IMR-90 (cell line): ENCODE results near the gene TTK. TPM values are rescaled to one million over a fixed set of nuclear protein-coding genes. Genes with fewer than 3 reads are reported as not detected.
"Not testable (repeated sequence)": the region's sequence is repeated elsewhere in the genome, so short reads cannot be mapped to it uniquely, and the experiment has no call there.

Experiments used
- ATAC-seq: fragments of 200-7000 bp; cut with Tn5 transposase; 2 replicates; pipeline ENCODE4 v1.9.1; 2020; ENCODE audit warnings: low read depth, mild to moderate bottlenecking, moderate library complexity
- BruUV-seq: library from RNA; stranded (reverse); fragments of 400-500 nt; replicated peaks from 2 replicates; lab custom pipeline; 2021; lab: Mats Ljungman, UMichigan
- CTCF ChIA-PET: fragments of 300-600 bp; formaldehyde crosslinking; extraction: SDS; loops from one replicate; lab custom pipeline; 2021; ENCODE audit warnings: antibody characterized with exemption; lab: Yijun Ruan, JAX
- POLR2A ChIA-PET: fragments of 300-600 bp; sonication (Branson Sonifier 250); formaldehyde crosslinking; loops from one replicate; lab custom pipeline; 2022; ENCODE audit warnings: antibody characterized with exemption; ENCODE audit not compliant: unreplicated experiment; lab: Charles Lee
- DNase-seq: peaks from one replicate; pipeline ENCODE4 v3.0.0; 2013
- H2AFZ ChIP-seq: replicated peaks from 2 replicates; pipeline ENCODE3; 2013; ENCODE audit warnings: low read length, mild to moderate bottlenecking; ENCODE audit not compliant: poor library complexity
- H2AK5ac ChIP-seq: 2 replicates; pipeline ENCODE4 v1.6.1; 2013; ENCODE audit warnings: low read depth, low read length, inconsistent platforms
- H2AK9ac ChIP-seq: replicated peaks from 2 replicates; pipeline ENCODE3; 2013; ENCODE audit warnings: mild to moderate bottlenecking, low read depth, low read length, moderate library complexity; ENCODE audit not compliant: poor library complexity
- H2BK120ac ChIP-seq: 2 replicates; pipeline ENCODE4 v1.6.1; 2013; ENCODE audit warnings: low read depth, low read length, inconsistent platforms
- H2BK15ac ChIP-seq: 3 replicates; pipeline ENCODE4 v1.6.1; 2013; ENCODE audit warnings: low read depth, low read length, inconsistent platforms
- H2BK20ac ChIP-seq: 2 replicates; pipeline ENCODE4 v1.6.1; 2013; ENCODE audit warnings: low read depth, mild to moderate bottlenecking, inconsistent platforms, low read length, moderate library complexity
- H2BK5ac ChIP-seq: 2 replicates; pipeline ENCODE4 v1.6.1; 2013; ENCODE audit warnings: mild to moderate bottlenecking, low read depth, low read length, inconsistent platforms; ENCODE audit not compliant: poor library complexity, severe bottlenecking
- H3K14ac ChIP-seq: replicated peaks from 2 replicates; pipeline ENCODE4 v1.6.1; 2013; ENCODE audit warnings: low read depth, low read length, inconsistent platforms
- H3K18ac ChIP-seq: 2 replicates; pipeline ENCODE4 v1.6.1; 2013; ENCODE audit warnings: low read depth, low read length, control low read depth
- H3K23ac ChIP-seq: 2 replicates; pipeline ENCODE4 v1.6.1; 2013; ENCODE audit warnings: low read depth, low read length, inconsistent platforms
- H3K27ac ChIP-seq: 2 replicates; pipeline ENCODE4 v1.5.1; 2013; ENCODE audit warnings: mild to moderate bottlenecking, control low read depth, low read length; ENCODE audit not compliant: insufficient read depth
- H3K27me3 ChIP-seq: 2 replicates; pipeline ENCODE4 v1.6.1; 2013; ENCODE audit warnings: low read length; ENCODE audit not compliant: control insufficient read depth, insufficient read depth
- H3K36me3 ChIP-seq: 2 replicates; pipeline ENCODE4 v1.6.1; 2013; ENCODE audit warnings: low read length, mixed read lengths; ENCODE audit not compliant: control insufficient read depth, insufficient read depth
- H3K4ac ChIP-seq: 2 replicates; pipeline ENCODE4 v1.6.1; 2013; ENCODE audit warnings: low read depth, low read length, inconsistent platforms
- H3K4me1 ChIP-seq: 2 replicates; pipeline ENCODE4 v1.6.1; 2013; ENCODE audit warnings: low read length, mixed read lengths; ENCODE audit not compliant: control insufficient read depth, insufficient read depth
- H3K4me2 ChIP-seq: 2 replicates; pipeline ENCODE4 v1.6.1; 2013; ENCODE audit warnings: low read depth, mild to moderate bottlenecking, control low read depth, low read length, moderate library complexity
- H3K4me3 ChIP-seq: 2 replicates; pipeline ENCODE4 v1.5.1; 2013; ENCODE audit warnings: low read depth, mild to moderate bottlenecking, control low read depth, low read length, moderate library complexity; ENCODE audit not compliant: insufficient read depth
- H3K56ac ChIP-seq: 2 replicates; pipeline ENCODE4 v1.6.1; 2013; ENCODE audit warnings: low read length, inconsistent platforms; ENCODE audit not compliant: insufficient read depth; ENCODE audit errors: extremely low read depth
- H3K79me1 ChIP-seq, 2 experiments: 2 replicates each; pipeline ENCODE4 v1.6.1; 2013; ENCODE audit warnings: low read length in 2 of 2, inconsistent platforms in 1 of 2, low read depth in 1 of 2
- H3K9ac ChIP-seq: 2 replicates; pipeline ENCODE4 v1.6.1; 2013; ENCODE audit warnings: low read depth, low read length, control low read depth
- H3K9me1 ChIP-seq: 2 replicates; pipeline ENCODE4 v1.6.1; 2013; ENCODE audit warnings: low read length, inconsistent platforms; ENCODE audit not compliant: insufficient read depth
- H3K9me3 ChIP-seq: 2 replicates; pipeline ENCODE4 v1.6.1; 2013; ENCODE audit warnings: low read length; ENCODE audit not compliant: control insufficient read depth, insufficient read depth
- H4K20me1 ChIP-seq: 2 replicates; pipeline ENCODE4 v1.6.1; 2013; ENCODE audit warnings: low read length, inconsistent platforms; ENCODE audit not compliant: insufficient read depth
- H4K5ac ChIP-seq: 2 replicates; pipeline ENCODE4 v1.6.1; 2013; ENCODE audit warnings: mild to moderate bottlenecking, low read depth, low read length, control low read depth
- H4K8ac ChIP-seq, 2 experiments: 2 replicates each; pipeline ENCODE4 v1.6.1; 2013; ENCODE audit warnings: low read depth in 2 of 2, low read length in 2 of 2, control low read depth in 1 of 2, inconsistent platforms in 1 of 2
- H4K91ac ChIP-seq: 2 replicates; pipeline ENCODE4 v1.6.1; 2013; ENCODE audit warnings: low read depth, low read length, inconsistent platforms; ENCODE audit not compliant: insufficient read depth
- WGBS, 2 experiments: methylation state at CpG; one replicate each; pipeline versions ENCODE4 v1.1.5 to v1.1.7; 2013; ENCODE audit warnings: missing lambda C conversion rate in 2 of 2; ENCODE audit not compliant: insufficient read length in 1 of 2; ENCODE audit errors: extremely low coverage in 2 of 2; 5-methylcytosine and 5-hydroxymethylcytosine counted together
- dilution Hi-C: fragments of 300-500 bp; cut with HindIII; formaldehyde crosslinking; loops from one replicate; pipeline ENCODE4 v1.14.3; 2018; ENCODE audit warnings: low sequenced_read_pairs; ENCODE audit not compliant: unreplicated experiment
- in situ Hi-C: fragments of 300-500 bp; cut with MboI; formaldehyde crosslinking; loops from 3 replicates; pipeline ENCODE4 v1.14.3; 2019; ENCODE audit warnings: low sequenced_read_pairs, inconsistent platforms, mixed read lengths
- intact Hi-C: fragments of 100-400 bp; cut with micrococcal nuclease; formaldehyde crosslinking; loops from 2 replicates; pipeline ENCODE4 v1.10.0; 2022
- polyA plus RNA-seq, 3 experiments: library from polyadenylated mRNA; depleted of rRNA; stranded (reverse); fragments of >200 nt; gene quantifications; 2 replicates each; pipeline ENCODE4 v1.2.3, GENCODE V29; 2012; ENCODE audit warnings: low replicate concordance in 1 of 3
- total RNA-seq: library from RNA; depleted of rRNA; stranded (reverse); fragments of >200 nt; gene quantifications from 2 replicates; pipeline ENCODE4 v1.2.3, GENCODE V29; 2012

The TTK gene
- total and polyA plus RNA-seq, 2 of the 4 experiments (the other 2 are of a cell fraction), result 7.5 to 21.5 TPM

GRCh38 chr6:80070431-80070830 is 66.0 kb downstream of the TTK start:
- H2AK5ac ChIP-seq, H3K14ac ChIP-seq, H2BK15ac ChIP-seq, H3K4me3 ChIP-seq, H3K79me1 ChIP-seq, CTCF ChIA-PET, dilution Hi-C loops, H3K9me3 ChIP-seq, H4K5ac ChIP-seq, H4K8ac ChIP-seq, H2BK5ac ChIP-seq, H4K91ac ChIP-seq, BruUV-seq, H3K9me1 ChIP-seq, H3K4ac ChIP-seq, H4K20me1 ChIP-seq, H3K4me1 ChIP-seq, H3K27me3 ChIP-seq, H2BK20ac ChIP-seq, H2BK120ac ChIP-seq, POLR2A ChIA-PET, in situ Hi-C loops, H3K27ac ChIP-seq, H2AK9ac ChIP-seq, H3K9ac ChIP-seq, H3K23ac ChIP-seq, H2AFZ ChIP-seq, ATAC-seq, intact Hi-C loops, H3K36me3 ChIP-seq, H3K4me2 ChIP-seq, H3K18ac ChIP-seq, H3K56ac ChIP-seq, DNase-seq: not testable (repeated sequence)
- WGBS, 2 experiments, result 96% methylated on average over 12 of the region's 19 CpGs; no CpG with 5 or more reads in 1 of the 2 experiments
